ENCODE data around the gene SYCP2.
"Not testable (repeated sequence)": the region's sequence is repeated elsewhere in the genome, so short reads cannot be mapped to it uniquely, and the experiment has no call there.

Gene SYCP2

GRCh38 chr20:59911041-59911440 lies 22.4 kb downstream of the SYCP2 start:
- DNase-seq (ENCODE audit: low read depth, low spot score), result no peak

- DNase-seq (ENCODE audit: low read depth, low spot score), result no peak
Observed at GRCh38 chr20:59908855-59909254, 24.6 kb downstream of the SYCP2 start.

- DNase-seq (ENCODE audit: low read depth, low spot score), result no peak
Observed at GRCh38 chr20:59903621-59904020, 29.8 kb downstream of the SYCP2 start.

- no peak for DNase-seq (ENCODE audit: low read depth, low spot score)
Observed at GRCh38 chr20:59902470-59902869, 31.0 kb downstream of the SYCP2 start.

- no peak for DNase-seq (ENCODE audit: low read depth, low spot score)
Observed at GRCh38 chr20:59895908-59896307, 37.5 kb downstream of the SYCP2 start.

- no peak for DNase-seq (ENCODE audit: low read depth, low spot score)
Observed at GRCh38 chr20:59891581-59891980, 41.9 kb downstream of the SYCP2 start.

- DNase-seq (ENCODE audit: low read depth, low spot score), result not testable (repeated sequence)
Observed at GRCh38 chr20:59890035-59890434, 43.4 kb downstream of the SYCP2 start.

- DNase-seq (ENCODE audit: low read depth, low spot score), result no peak
Observed at GRCh38 chr20:59888050-59888449, 45.4 kb downstream of the SYCP2 start.

GRCh38 chr20:59884494-59884893 lies 48.9 kb downstream of the SYCP2 start:
- no peak for DNase-seq (ENCODE audit: low read depth, low spot score)

- DNase-seq (ENCODE audit: low read depth, low spot score), result no peak
Observed at GRCh38 chr20:59880198-59880597, 53.2 kb downstream of the SYCP2 start.

GRCh38 chr20:59873409-59873808 lies 60.0 kb downstream of the SYCP2 start:
- DNase-seq (ENCODE audit: low read depth, low spot score), result no peak

GRCh38 chr20:59871096-59871495 lies 62.3 kb downstream of the SYCP2 start:
- DNase-seq (ENCODE audit: low read depth, low spot score), result no peak

- DNase-seq (ENCODE audit: low read depth, low spot score), result no peak
Observed at GRCh38 chr20:59866338-59866737, 67.1 kb downstream of the SYCP2 start.

GRCh38 chr20:59864726-59865125 lies 68.7 kb downstream of the SYCP2 start:
- DNase-seq (ENCODE audit: low read depth, low spot score), result no peak

GRCh38 chr20:59863058-59863457 lies 70.4 kb downstream of the SYCP2 start:
- DNase-seq (ENCODE audit: low read depth, low spot score), result no peak

GRCh38 chr20:59861401-59861800 lies 72.0 kb downstream of the SYCP2 start:
- no peak for DNase-seq (ENCODE audit: low read depth, low spot score)

GRCh38 chr20:59858425-59858824 lies 75.0 kb downstream of the SYCP2 start:
- DNase-seq (ENCODE audit: low read depth, low spot score), result no peak

GRCh38 chr20:59857966-59858365 lies 75.5 kb downstream of the SYCP2 start:
- DNase-seq (ENCODE audit: low read depth, low spot score), result no peak

- not testable (repeated sequence) for DNase-seq (ENCODE audit: low read depth, low spot score)
Observed at GRCh38 chr20:59856941-59857340, 76.5 kb downstream of the SYCP2 start.

GRCh38 chr20:59856526-59856925 lies 76.9 kb downstream of the SYCP2 start:
- DNase-seq (ENCODE audit: low read depth, low spot score), result not testable (repeated sequence)

GRCh38 chr20:59850018-59850641 lies 83.3 kb downstream of the SYCP2 start:
- DNase-seq (ENCODE audit: low read depth, low spot score), result no peak

- no peak for DNase-seq (ENCODE audit: low read depth, low spot score)
Observed at GRCh38 chr20:59848182-59848581, 85.3 kb downstream of the SYCP2 start.

GRCh38 chr20:59845472-59845871 lies 88.0 kb downstream of the SYCP2 start:
- DNase-seq (ENCODE audit: low read depth, low spot score), result no peak

GRCh38 chr20:59839400-59839799 lies 94.0 kb downstream of the SYCP2 start:
- DNase-seq (ENCODE audit: low read depth, low spot score), result no peak
